Suprapubic skin (tissue), 4 donors: ENCODE data around the gene MAPKAPK3.

Experiments
- CTCF ChIP-seq, 2 donors: fragments of 200-600 bp in 1 of 2; fragments of 450-650 bp in 1 of 2; sonication (generic) in 1 of 2; IDR thresholded peaks; one replicate each; pipeline ENCODE4 v1.5.1; 2016 to 2019; ENCODE audit warnings: antibody characterized with exemption in 2 of 2, mild to moderate bottlenecking in 1 of 2, moderate library complexity in 1 of 2
- POLR2A ChIP-seq, 2 donors: fragments of 450-650 bp; IDR thresholded peaks; one replicate each; pipeline ENCODE4 v1.6.1; 2017; ENCODE audit warnings: antibody characterized with exemption in 2 of 2, mild to moderate bottlenecking in 2 of 2, moderate library complexity in 2 of 2
- POLR2AphosphoS5 ChIP-seq, 3 donors: sonication (generic); formaldehyde crosslinking; IDR thresholded peaks; one replicate each; pipeline ENCODE4 v1.6.1; 2017; ENCODE audit warnings: antibody characterized with exemption in 3 of 3

DNA sequence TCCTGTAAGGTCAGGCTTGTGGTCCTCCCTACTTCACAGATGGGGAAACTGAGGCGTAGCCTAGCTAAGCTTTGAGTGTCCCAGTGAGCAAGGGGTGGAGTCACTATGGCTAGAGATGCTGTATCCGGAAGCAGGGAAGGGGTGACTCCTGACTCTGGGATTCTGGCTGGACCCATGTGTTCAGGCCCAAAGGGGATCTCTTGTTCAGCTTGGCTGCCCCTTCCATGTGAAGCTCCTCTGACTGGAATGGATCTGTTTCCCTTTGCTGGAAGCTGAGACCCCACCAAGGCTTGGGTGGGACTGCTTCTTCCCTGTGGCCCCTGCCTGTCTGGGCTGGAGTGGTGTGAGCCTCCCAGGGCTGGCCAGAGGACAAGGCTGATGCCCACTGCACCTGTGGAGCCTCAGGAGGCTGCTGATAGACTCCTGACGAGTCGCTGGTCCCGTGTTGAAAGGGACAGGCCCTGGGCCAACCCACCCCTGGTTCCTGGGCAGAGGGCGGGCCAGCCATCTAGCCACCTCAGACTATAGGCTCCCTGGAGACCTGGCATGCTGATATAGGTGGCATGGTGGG is 1.0 kb downstream of the MAPKAPK3 start:
- TF ChIP-seq CTCF (IDR thresholded peaks at IDR 0.05) = no peak
- no peak for TF ChIP-seq POLR2A (IDR thresholded peaks at IDR 0.05)
- TF ChIP-seq POLR2AphosphoS5 (IDR thresholded peaks at IDR 0.05) = no peak
